ENCODE results near the gene CCDC170.
A peak's percentile ranks its signal among the peaks of the same experiment; 100 is the strongest.

CCDC170 gene

DNA sequence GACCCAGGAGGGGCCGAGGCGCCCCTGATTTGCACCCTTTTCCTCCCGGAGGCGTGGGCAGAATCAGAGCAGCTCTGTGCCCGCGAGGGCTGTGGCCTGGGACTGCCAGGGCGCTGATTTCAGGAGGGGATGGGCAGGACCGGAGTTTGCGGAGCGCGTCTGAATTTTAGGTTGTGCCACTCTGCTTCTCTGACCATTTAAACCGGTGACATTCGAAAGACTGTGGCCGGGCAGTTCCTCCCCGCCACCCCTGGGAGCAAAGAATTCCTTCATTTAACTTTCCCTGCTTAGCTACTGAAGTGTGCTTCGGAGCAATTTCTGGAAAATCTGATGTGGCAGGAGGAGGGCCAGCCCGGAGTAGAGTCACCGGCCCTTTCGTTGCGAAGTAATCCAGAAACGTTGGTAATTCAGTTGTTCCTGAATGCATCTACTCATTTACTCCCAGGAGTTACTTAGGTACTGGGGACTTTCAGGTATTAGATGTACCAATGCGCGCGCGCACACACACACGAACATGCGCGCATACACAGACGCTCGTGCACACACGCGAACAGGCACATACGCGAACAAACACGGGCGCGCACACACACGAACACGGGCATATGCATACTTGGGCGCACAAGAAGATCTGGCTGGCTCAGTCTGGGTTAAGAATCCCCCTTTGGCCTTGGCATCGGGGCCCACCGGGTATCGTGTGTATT lies 568 bp downstream of the CCDC170 start:
- Histone ChIP-seq H3K36me3 (ENCODE audit: control insufficient read depth, insufficient read depth, low read length) (no peaks in the 10 kb centered on the region), H3K4me3 (ENCODE audit: extremely low read depth, insufficient read depth, low read length, poor library complexity, severe bottlenecking) (peak overlapping the region; percentile 59), H3K9me3 (ENCODE audit: control insufficient read depth, low read length) (no peaks in the 10 kb centered on the region), H3K4me1 (ENCODE audit: control insufficient read depth, insufficient read depth, low read length, poor library complexity, severe bottlenecking) (no peaks in the 10 kb centered on the region), H3K27ac (ENCODE audit: low read depth, low read length, severe bottlenecking) (peak overlapping the region; percentile 53)
- WGBS, 2 experiments (ENCODE audit: insufficient coverage in 2 of 2) = 9 to 10% methylated on average over 36 to 40 of the region's 43 CpGs

DNA sequence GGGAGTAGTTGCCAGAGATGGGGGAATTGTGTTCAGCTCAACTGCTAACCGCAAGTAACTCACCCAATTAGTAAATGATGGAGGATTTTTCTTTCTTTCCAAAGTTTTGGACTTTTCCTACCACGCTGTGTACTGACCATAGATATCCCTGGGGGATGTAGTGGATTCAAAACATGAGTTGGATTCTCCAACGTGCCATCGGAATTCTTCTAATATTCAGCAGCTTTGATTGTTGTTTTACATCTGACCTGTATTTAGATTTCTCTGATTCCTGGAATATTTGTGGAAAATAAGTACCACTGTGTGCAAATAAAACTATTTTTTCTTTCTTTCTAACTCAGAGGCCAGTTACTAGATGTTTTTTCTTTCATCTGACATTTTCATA lies 1.1 kb downstream of the CCDC170 start:
- 80% methylated on average over 3 of the region's 4 CpGs; no CpG with 5 or more reads in 1 of the 2 experiments for WGBS, 2 experiments (ENCODE audit: insufficient coverage in 2 of 2)
- H3K4me3 ChIP-seq (ENCODE audit: extremely low read depth, insufficient read depth, low read length, poor library complexity, severe bottlenecking) = peak overlapping the region; percentile 59

DNA sequence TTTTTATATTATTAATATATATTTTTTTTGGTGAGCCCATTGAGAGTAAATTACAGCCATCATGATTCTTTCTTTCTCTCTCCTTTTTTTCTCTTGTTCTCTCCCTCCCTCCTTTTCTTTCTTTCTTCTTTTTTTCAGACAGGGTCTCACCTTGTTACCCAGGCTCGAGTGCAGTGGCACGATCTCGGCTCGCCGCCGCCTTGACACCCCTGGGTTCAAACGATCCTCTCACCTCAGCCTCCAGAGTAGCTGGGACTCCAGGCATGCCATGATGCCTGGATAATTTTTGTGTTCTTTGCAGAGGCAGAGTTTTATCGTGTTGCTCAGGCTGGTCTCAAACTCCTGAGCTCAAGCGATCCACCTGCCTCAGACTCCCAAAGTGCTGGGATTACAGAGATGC lies 1.6 kb downstream of the CCDC170 start:
- Histone ChIP-seq H3K4me3 (ENCODE audit: extremely low read depth, insufficient read depth, low read length, poor library complexity, severe bottlenecking) (no peak overlapping the region), H3K4me1 (ENCODE audit: control insufficient read depth, insufficient read depth, low read length, poor library complexity, severe bottlenecking) (no peaks in the 10 kb centered on the region), H3K27ac (ENCODE audit: low read depth, low read length, severe bottlenecking) (no peak overlapping the region), H3K36me3 (ENCODE audit: control insufficient read depth, insufficient read depth, low read length) (no peaks in the 10 kb centered on the region), H3K9me3 (ENCODE audit: control insufficient read depth, low read length) (no peaks in the 10 kb centered on the region)
- whole genome bisulfite sequencing, 2 experiments (ENCODE audit: insufficient coverage in 2 of 2) = 78 to 80% methylated on average over 5 to 9 of the region's 9 CpGs

More for the DNA sequence above, 1.1 kb downstream of the CCDC170 start:
- Histone ChIP-seq H3K36me3 (ENCODE audit: control insufficient read depth, insufficient read depth, low read length) (no peaks in the 10 kb centered on the region), H3K4me1 (ENCODE audit: control insufficient read depth, insufficient read depth, low read length, poor library complexity, severe bottlenecking) (no peaks in the 10 kb centered on the region), H3K9me3 (ENCODE audit: control insufficient read depth, low read length) (no peaks in the 10 kb centered on the region), H3K27ac (ENCODE audit: low read depth, low read length, severe bottlenecking) (no peak overlapping the region)

DNA sequence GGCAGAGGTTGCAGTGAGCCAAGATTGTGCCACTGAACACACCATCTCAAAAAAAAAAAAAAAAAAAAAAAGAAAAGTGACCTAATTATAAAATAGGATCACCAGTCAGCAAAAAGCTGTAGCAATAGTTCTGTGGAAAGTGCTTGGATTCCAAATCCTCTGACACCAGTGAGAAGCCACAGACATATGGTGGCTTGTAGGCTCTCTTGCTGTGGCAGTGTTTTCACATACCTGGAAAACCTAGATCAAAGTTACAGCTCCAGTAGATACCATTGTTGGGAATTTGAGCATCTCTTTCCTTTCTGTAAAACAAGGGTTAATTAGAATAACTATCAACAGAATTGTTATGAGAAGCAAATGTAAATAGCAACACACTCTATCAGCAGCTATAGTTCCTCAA lies 4.1 kb downstream of the CCDC170 start:
- H3K4me3 ChIP-seq (ENCODE audit: extremely low read depth, insufficient read depth, low read length, poor library complexity, severe bottlenecking) = no peak overlapping the region
- no peaks in the 10 kb centered on the region for H3K4me1 ChIP-seq (ENCODE audit: control insufficient read depth, insufficient read depth, low read length, poor library complexity, severe bottlenecking)
- no peaks in the 10 kb centered on the region for H3K9me3 ChIP-seq (ENCODE audit: control insufficient read depth, low read length)
- H3K36me3 ChIP-seq (ENCODE audit: control insufficient read depth, insufficient read depth, low read length) = no peaks in the 10 kb centered on the region
- H3K27ac ChIP-seq (ENCODE audit: low read depth, low read length, severe bottlenecking) = no peak overlapping the region

DNA sequence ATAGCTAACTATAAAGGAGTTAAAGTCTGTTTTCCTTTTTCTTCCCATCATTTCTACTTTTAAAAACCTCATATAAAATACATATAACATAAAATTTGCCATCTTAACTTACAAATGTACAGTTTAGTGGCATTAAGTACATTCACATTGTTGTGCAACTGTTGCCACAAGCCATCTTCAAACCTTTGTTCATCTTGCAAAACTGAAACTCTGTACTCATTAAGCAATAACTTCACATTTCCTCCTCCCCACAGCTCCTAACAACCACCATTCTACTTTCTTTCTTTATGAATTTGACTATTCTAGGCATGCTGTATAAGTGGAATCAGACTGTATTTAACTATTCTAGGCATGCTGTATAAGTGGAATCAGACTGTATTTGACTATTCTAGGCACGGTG lies 4.5 kb downstream of the CCDC170 start:
- H3K4me3 ChIP-seq (ENCODE audit: extremely low read depth, insufficient read depth, low read length, poor library complexity, severe bottlenecking) = no peak overlapping the region
- WGBS, 2 experiments (ENCODE audit: insufficient coverage in 2 of 2) = 100% methylated on average over 1 of the region's 1 CpG; no CpG with 5 or more reads in 1 of the 2 experiments
- H3K36me3 ChIP-seq (ENCODE audit: control insufficient read depth, insufficient read depth, low read length) = no peaks in the 10 kb centered on the region
- H3K27ac ChIP-seq (ENCODE audit: low read depth, low read length, severe bottlenecking) = no peak overlapping the region
- H3K9me3 ChIP-seq (ENCODE audit: control insufficient read depth, low read length) = no peaks in the 10 kb centered on the region
- no peaks in the 10 kb centered on the region for H3K4me1 ChIP-seq (ENCODE audit: control insufficient read depth, insufficient read depth, low read length, poor library complexity, severe bottlenecking)

DNA sequence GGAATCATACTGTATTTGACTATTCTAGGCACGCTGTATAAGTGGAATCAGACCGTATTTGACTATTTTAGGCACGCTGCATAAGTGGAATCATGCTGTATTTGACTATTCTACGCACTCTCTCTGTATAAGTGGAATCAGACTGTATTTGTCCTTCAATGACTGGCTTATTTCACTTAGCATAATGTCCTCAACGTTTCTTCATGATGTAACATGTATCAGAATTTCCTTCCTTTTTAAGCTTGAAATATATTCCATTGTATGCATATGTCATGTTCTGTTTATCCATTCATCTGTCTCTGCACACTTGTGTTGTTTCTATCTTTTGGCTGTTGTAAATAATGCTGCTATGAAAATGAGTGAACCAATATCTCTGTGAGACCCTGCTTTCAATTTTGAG lies 5.7 kb downstream of the CCDC170 start:
- Histone ChIP-seq H3K4me3 (ENCODE audit: extremely low read depth, insufficient read depth, low read length, poor library complexity, severe bottlenecking) (no peak overlapping the region), H3K9me3 (ENCODE audit: control insufficient read depth, low read length) (no peaks in the 10 kb centered on the region), H3K4me1 (ENCODE audit: control insufficient read depth, insufficient read depth, low read length, poor library complexity, severe bottlenecking) (no peaks in the 10 kb centered on the region), H3K27ac (ENCODE audit: low read depth, low read length, severe bottlenecking) (no peak overlapping the region), H3K36me3 (ENCODE audit: control insufficient read depth, insufficient read depth, low read length) (no peaks in the 10 kb centered on the region)
- WGBS, 2 experiments (ENCODE audit: insufficient coverage in 2 of 2) = 94 to 96% methylated on average over 2 to 4 of the region's 5 CpGs

DNA sequence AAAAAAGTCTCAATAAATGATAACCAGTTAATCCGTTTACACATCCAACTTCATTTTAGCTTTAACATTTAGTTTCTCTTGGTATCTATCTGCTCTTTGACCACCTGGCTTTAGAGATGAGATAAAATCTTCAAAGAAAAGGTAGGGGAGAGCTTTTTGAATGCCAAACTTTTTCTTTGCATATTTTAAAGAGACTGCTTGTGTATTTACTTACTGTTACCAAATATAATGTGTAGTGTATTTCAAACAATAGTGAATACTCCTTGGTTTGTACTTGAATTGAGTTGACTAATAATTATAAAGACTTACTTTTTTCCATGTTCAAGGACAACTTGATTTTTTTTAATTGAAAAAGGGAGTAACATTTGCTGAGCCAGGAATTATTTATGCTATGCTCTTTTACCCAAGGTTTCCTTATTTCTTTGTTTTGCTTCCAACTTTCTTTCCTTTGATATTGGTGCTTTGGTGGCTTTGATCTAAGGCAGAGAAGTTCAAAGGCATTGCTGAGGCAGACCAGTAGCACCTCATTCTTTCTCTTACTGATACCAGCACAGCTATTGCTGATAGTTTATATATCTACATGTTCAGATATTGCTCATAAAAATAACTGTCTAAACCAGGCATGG lies 7.8 kb downstream of the CCDC170 start:
- no CpG with 5 or more reads among the region's 1 CpG for WGBS, 2 experiments (ENCODE audit: insufficient coverage in 2 of 2)
- H3K4me3 ChIP-seq (ENCODE audit: extremely low read depth, insufficient read depth, low read length, poor library complexity, severe bottlenecking) = no peak overlapping the region

DNA sequence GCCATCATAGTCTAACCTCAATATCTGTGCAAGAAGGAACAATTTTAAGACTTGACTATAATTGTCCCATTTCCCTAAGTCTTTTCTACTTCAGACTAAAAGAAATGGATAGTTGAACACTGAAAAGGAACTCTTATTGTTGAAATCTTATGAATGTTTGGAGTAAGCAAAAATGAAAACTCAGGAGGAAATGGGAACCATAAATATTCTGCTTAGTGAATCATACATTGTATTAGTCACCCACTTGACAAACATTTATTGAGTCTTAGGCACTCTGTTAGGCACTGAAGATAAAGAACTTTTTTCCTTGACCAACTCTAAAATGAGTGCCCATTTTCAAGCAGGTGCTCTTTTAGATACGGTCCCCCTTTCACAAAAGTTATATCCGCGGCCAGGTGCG lies 8.7 kb downstream of the CCDC170 start:
- 83% methylated on average over 1 of the region's 4 CpGs; no CpG with 5 or more reads in 1 of the 2 experiments for WGBS, 2 experiments (ENCODE audit: insufficient coverage in 2 of 2)
- no peak overlapping the region for H3K4me3 ChIP-seq (ENCODE audit: extremely low read depth, insufficient read depth, low read length, poor library complexity, severe bottlenecking)
- H3K9me3 ChIP-seq (ENCODE audit: control insufficient read depth, low read length) = no peaks in the 10 kb centered on the region
- H3K4me1 ChIP-seq (ENCODE audit: control insufficient read depth, insufficient read depth, low read length, poor library complexity, severe bottlenecking) = no peaks in the 10 kb centered on the region
- H3K27ac ChIP-seq (ENCODE audit: low read depth, low read length, severe bottlenecking) = no peak overlapping the region
- H3K36me3 ChIP-seq (ENCODE audit: control insufficient read depth, insufficient read depth, low read length) = no peaks in the 10 kb centered on the region

More for the DNA sequence above, 7.8 kb downstream of the CCDC170 start:
- H3K27ac ChIP-seq (ENCODE audit: low read depth, low read length, severe bottlenecking) = no peak overlapping the region
- no peaks in the 10 kb centered on the region for H3K36me3 ChIP-seq (ENCODE audit: control insufficient read depth, insufficient read depth, low read length)
- no peaks in the 10 kb centered on the region for H3K4me1 ChIP-seq (ENCODE audit: control insufficient read depth, insufficient read depth, low read length, poor library complexity, severe bottlenecking)
- no peaks in the 10 kb centered on the region for H3K9me3 ChIP-seq (ENCODE audit: control insufficient read depth, low read length)

DNA sequence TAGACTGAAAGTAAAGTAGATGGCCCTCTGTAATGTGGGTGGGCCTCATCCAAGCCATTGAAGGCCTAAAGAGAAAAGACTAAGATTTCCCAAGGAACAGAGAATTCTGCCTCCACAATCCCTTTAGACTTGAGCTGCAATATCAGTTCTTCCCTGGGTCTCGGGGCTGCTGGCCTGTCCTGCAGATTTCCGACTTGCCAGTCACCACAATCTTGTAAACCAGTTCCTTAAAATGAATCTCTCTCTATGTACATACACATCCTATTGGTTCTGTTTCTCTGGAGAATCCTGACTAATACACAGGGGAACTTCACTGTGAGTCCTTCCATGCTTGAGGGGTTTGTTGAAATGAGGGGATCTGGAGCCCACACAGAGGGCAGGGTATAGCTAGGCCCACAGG lies 12.9 kb downstream of the CCDC170 start:
- Histone ChIP-seq H3K4me3 (ENCODE audit: extremely low read depth, insufficient read depth, low read length, poor library complexity, severe bottlenecking) (no peak overlapping the region), H3K9me3 (ENCODE audit: control insufficient read depth, low read length) (no peaks in the 10 kb centered on the region), H3K4me1 (ENCODE audit: control insufficient read depth, insufficient read depth, low read length, poor library complexity, severe bottlenecking) (no peaks in the 10 kb centered on the region), H3K36me3 (ENCODE audit: control insufficient read depth, insufficient read depth, low read length) (no peaks in the 10 kb centered on the region), H3K27ac (ENCODE audit: low read depth, low read length, severe bottlenecking) (no peak overlapping the region)
- WGBS, 2 experiments (ENCODE audit: insufficient coverage in 2 of 2) = 91 to 100% methylated on average over 2 of the region's 2 CpGs

DNA sequence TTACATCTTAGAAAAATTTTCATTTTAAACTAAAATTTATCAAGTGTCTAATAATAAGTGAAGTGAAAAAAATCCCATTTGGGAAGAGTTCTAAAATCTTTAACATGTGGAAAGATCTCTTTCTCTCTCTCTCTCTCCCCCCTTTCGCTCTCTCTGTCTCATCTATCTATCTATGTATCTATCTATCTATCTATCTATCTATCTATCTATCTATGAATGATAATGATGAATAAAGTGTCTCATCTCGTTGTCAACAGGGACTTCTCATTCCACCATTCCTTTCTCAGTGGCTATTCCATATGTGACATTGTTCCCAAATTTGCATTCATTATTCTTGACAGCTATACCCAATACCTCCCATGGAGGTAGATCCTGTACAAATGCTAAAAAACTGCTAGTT lies 15.2 kb downstream of the CCDC170 start:
- Histone ChIP-seq H3K4me1 (ENCODE audit: control insufficient read depth, insufficient read depth, low read length, poor library complexity, severe bottlenecking) (no peaks in the 10 kb centered on the region), H3K4me3 (ENCODE audit: extremely low read depth, insufficient read depth, low read length, poor library complexity, severe bottlenecking) (no peak overlapping the region), H3K36me3 (ENCODE audit: control insufficient read depth, insufficient read depth, low read length) (no peaks in the 10 kb centered on the region), H3K9me3 (ENCODE audit: control insufficient read depth, low read length) (no peaks in the 10 kb centered on the region), H3K27ac (ENCODE audit: low read depth, low read length, severe bottlenecking) (no peak overlapping the region)
- WGBS, 2 experiments (ENCODE audit: insufficient coverage in 2 of 2) = no CpG with 5 or more reads among the region's 2 CpGs

DNA sequence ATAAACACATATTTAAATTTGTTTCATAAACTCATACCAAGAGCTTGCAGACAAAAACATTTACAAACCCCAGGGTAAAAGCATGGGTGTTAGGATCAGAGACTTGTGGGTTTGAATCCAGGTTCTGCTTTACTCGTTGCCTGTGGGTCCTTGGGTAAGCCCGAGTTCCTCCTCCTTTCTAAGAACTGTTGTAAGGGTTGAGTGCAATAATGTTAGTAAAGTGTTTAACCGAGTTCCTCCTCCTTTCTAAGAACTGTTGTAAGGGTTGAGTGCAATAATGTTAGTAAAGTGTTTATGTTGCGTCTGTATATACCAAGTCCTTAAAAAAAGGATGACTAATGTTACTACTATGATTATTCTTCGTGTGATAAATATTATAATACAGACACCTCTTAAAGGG lies 18.7 kb downstream of the CCDC170 start:
- no peak overlapping the region for H3K27ac ChIP-seq (ENCODE audit: low read depth, low read length, severe bottlenecking)
- no peak overlapping the region for H3K4me3 ChIP-seq (ENCODE audit: extremely low read depth, insufficient read depth, low read length, poor library complexity, severe bottlenecking)
- WGBS, 2 experiments (ENCODE audit: insufficient coverage in 2 of 2) = 70% methylated on average over 2 of the region's 5 CpGs; no CpG with 5 or more reads in 1 of the 2 experiments
- H3K4me1 ChIP-seq (ENCODE audit: control insufficient read depth, insufficient read depth, low read length, poor library complexity, severe bottlenecking) = no peaks in the 10 kb centered on the region
- no peaks in the 10 kb centered on the region for H3K9me3 ChIP-seq (ENCODE audit: control insufficient read depth, low read length)
- no peaks in the 10 kb centered on the region for H3K36me3 ChIP-seq (ENCODE audit: control insufficient read depth, insufficient read depth, low read length)

Measured in mesodermal cell (in vitro differentiated cells).